Neuronal stem cell (in vitro differentiated cells): ENCODE measurements around the gene LRP1.

Source experiments
- DNase-seq: peaks from one replicate; pipeline ENCODE4 v3.0.0-alpha.2; 2013; ENCODE audit warnings: low spot score
- H2AFZ ChIP-seq: one replicate; pipeline ENCODE4 v1.6.1; 2013; ENCODE audit warnings: mild to moderate bottlenecking, low read length, inconsistent platforms
- H2AK5ac ChIP-seq: 2 replicates; pipeline ENCODE4 v1.6.1; 2013; ENCODE audit warnings: low read depth, mild to moderate bottlenecking, inconsistent platforms, low read length, moderate library complexity, mixed read lengths
- H2BK120ac ChIP-seq: 2 replicates; pipeline ENCODE4 v1.6.1; 2013; ENCODE audit warnings: low read depth, mild to moderate bottlenecking, inconsistent platforms, low read length, moderate library complexity, mixed read lengths
- H2BK12ac ChIP-seq: one replicate; pipeline ENCODE4 v1.6.1; 2013; ENCODE audit warnings: low read length, inconsistent platforms
- H2BK15ac ChIP-seq: 2 replicates; pipeline ENCODE4 v1.6.1; 2013; ENCODE audit warnings: mild to moderate bottlenecking, low read length, inconsistent platforms, mixed read lengths
- H2BK5ac ChIP-seq: one replicate; pipeline ENCODE4 v1.6.1; 2013; ENCODE audit warnings: inconsistent platforms, mild to moderate bottlenecking, low read length, moderate library complexity
- H3K14ac ChIP-seq: one replicate; pipeline ENCODE4 v1.6.1; 2013; ENCODE audit warnings: low read length, inconsistent platforms
- H3K18ac ChIP-seq: 2 replicates; pipeline ENCODE4 v1.6.1; 2013; ENCODE audit warnings: low read length, inconsistent platforms
- H3K23ac ChIP-seq: 2 replicates; pipeline ENCODE4 v1.6.1; 2013; ENCODE audit warnings: low read depth, mild to moderate bottlenecking, mixed read lengths, low read length, inconsistent platforms; ENCODE audit not compliant: poor library complexity
- H3K27ac ChIP-seq: replicated peaks from 3 replicates; pipeline ENCODE4 v1.5.1; 2013; ENCODE audit warnings: low read length, inconsistent platforms
- H3K27me3 ChIP-seq, 3 experiments: 2 replicates each; pipeline ENCODE4 v1.6.1; 2013; ENCODE audit warnings: low read length in 3 of 3, mild to moderate bottlenecking in 2 of 3, inconsistent platforms in 1 of 3, low read depth in 1 of 3, mixed read lengths in 1 of 3, moderate library complexity in 1 of 3; ENCODE audit not compliant: control insufficient read depth in 3 of 3, insufficient read depth in 3 of 3
- H3K36me3 ChIP-seq, 2 donors: replicated peaks in 1 of 2; 2 replicates each; pipeline ENCODE4 v1.6.1; 2013; ENCODE audit warnings: low read length in 2 of 2; ENCODE audit not compliant: control insufficient read depth in 2 of 2, insufficient read depth in 2 of 2
- H3K4ac ChIP-seq: 2 replicates; pipeline ENCODE4 v1.6.1; 2013; ENCODE audit warnings: inconsistent platforms, mild to moderate bottlenecking, low read length, moderate library complexity
- H3K4me1 ChIP-seq, 2 donors: 1 replicate in 1 of 2; 2 replicates in 1 of 2; pipeline ENCODE4 v1.6.1; 2013; ENCODE audit warnings: low read length in 2 of 2, low read depth in 1 of 2; ENCODE audit not compliant: control insufficient read depth in 2 of 2, insufficient read depth in 1 of 2
- H3K4me2 ChIP-seq: one replicate; pipeline ENCODE4 v1.6.1; 2013; ENCODE audit warnings: mild to moderate bottlenecking, low read length, inconsistent platforms; ENCODE audit not compliant: insufficient read depth, poor library complexity, severe bottlenecking
- H3K4me3 ChIP-seq, 2 donors: 2 replicates each; pipeline ENCODE4 v1.5.1; 2013; ENCODE audit warnings: low read length in 2 of 2, mild to moderate bottlenecking in 2 of 2, inconsistent platforms in 1 of 2, moderate library complexity in 1 of 2
- H3K79me1 ChIP-seq: one replicate; pipeline ENCODE4 v1.6.1; 2013; ENCODE audit warnings: low read depth, mild to moderate bottlenecking, inconsistent platforms, low read length, moderate library complexity
- H3K9ac ChIP-seq: one replicate; pipeline ENCODE4 v1.6.1; 2013; ENCODE audit warnings: mild to moderate bottlenecking, low read depth, low read length, inconsistent platforms; ENCODE audit not compliant: poor library complexity
- H3K9me3 ChIP-seq, 2 donors: replicated peaks in 1 of 2; 2 replicates each; pipeline versions ENCODE3 to v1.6.1; 2013; ENCODE audit warnings: low read length in 2 of 2, mild to moderate bottlenecking in 2 of 2, inconsistent platforms in 1 of 2, low read depth in 1 of 2, mixed read lengths in 1 of 2, moderate library complexity in 1 of 2; ENCODE audit not compliant: control insufficient read depth in 2 of 2, insufficient read depth in 1 of 2
- H4K8ac ChIP-seq: one replicate; pipeline ENCODE4 v1.6.1; 2013; ENCODE audit warnings: low read depth, mild to moderate bottlenecking, inconsistent platforms, low read length, moderate library complexity
- H4K91ac ChIP-seq: one replicate; pipeline ENCODE4 v1.6.1; 2013; ENCODE audit warnings: low read length, low read depth, mild to moderate bottlenecking, inconsistent platforms; ENCODE audit not compliant: poor library complexity
- WGBS, 2 donors: extraction: QIAGEN DNeasy Blood & Tissue Kit; methylation state at CpG; one replicate each; pipeline ENCODE4 v1.1.7; 2013; ENCODE audit warnings: missing lambda C conversion rate in 2 of 2, mixed read lengths in 1 of 2; ENCODE audit not compliant: insufficient read length in 2 of 2, insufficient replicate concordance in 1 of 2; ENCODE audit errors: extremely low coverage in 2 of 2; 5-methylcytosine and 5-hydroxymethylcytosine counted together

LRP1 gene

GRCh38 chr12:57180321-57180989, 52.2 kb downstream of the LRP1 start:
- no peak overlapping the region for H2BK15ac ChIP-seq

GRCh38 chr12:57181072-57181471, 52.8 kb downstream of the LRP1 start:
- Histone ChIP-seq H4K91ac (no peak overlapping the region), H3K14ac (no peak overlapping the region), H2AK5ac (no peak overlapping the region), H3K18ac (no peak overlapping the region), H3K4me3 (no peak overlapping the region), H3K27me3 (no peaks in the 10 kb centered on the region), H3K4ac (no peak overlapping the region), H2BK5ac (no peak overlapping the region), H3K4me1 (no peaks in the 10 kb centered on the region), H2AFZ (no peak overlapping the region), H2BK120ac (no peak overlapping the region), H3K9me3 (no peaks in the 10 kb centered on the region), H3K23ac (no peak overlapping the region), H2BK12ac (peak overlapping the region; percentile 64), H4K8ac (no peak overlapping the region), H3K9ac (peak overlapping the region; percentile 79), H3K4me2 (no peak overlapping the region), H3K36me3 (peaks cover 69 to 96% of the 10 kb centered on the region in 2 donors), H3K27ac (no peak overlapping the region), H2BK15ac (no peak overlapping the region), H3K79me1 (peaks cover 14% of the 10 kb centered on the region)
- DNase-seq, result no peak
- WGBS, 2 donors, result no CpG with 5 or more reads among the region's 9 CpGs

More at GRCh38 chr12:57180321-57180989, 52.2 kb downstream of the LRP1 start:
- H3K14ac ChIP-seq, result no peak overlapping the region
- H2BK5ac ChIP-seq, result no peak overlapping the region
- no peak overlapping the region for H3K4ac ChIP-seq
- no peak overlapping the region for H2AFZ ChIP-seq
- H2BK12ac ChIP-seq, result no peak overlapping the region
- no peak overlapping the region for H3K9ac ChIP-seq
- peaks cover 68 to 96% of the 10 kb centered on the region in 2 donors for H3K36me3 ChIP-seq
- no peak overlapping the region for H4K91ac ChIP-seq
- no peak for DNase-seq
- H2BK120ac ChIP-seq, result no peak overlapping the region
- no peaks in the 10 kb centered on the region for H3K4me1 ChIP-seq
- peak overlapping the region; percentile 78 for H3K23ac ChIP-seq
- H4K8ac ChIP-seq, result no peak overlapping the region
- no peak overlapping the region for H3K4me3 ChIP-seq
- peaks cover 14% of the 10 kb centered on the region for H3K79me1 ChIP-seq
- no peaks in the 10 kb centered on the region for H3K9me3 ChIP-seq
- no CpG with 5 or more reads among the region's 20 CpGs for WGBS, 2 donors
- H3K27me3 ChIP-seq, result no peaks in the 10 kb centered on the region
- no peak overlapping the region for H3K4me2 ChIP-seq
- H2AK5ac ChIP-seq, result no peak overlapping the region
- no peak overlapping the region for H3K18ac ChIP-seq
- no peak overlapping the region for H3K27ac ChIP-seq

- Histone ChIP-seq H2BK15ac (no peak overlapping the region), H3K79me1 (peaks cover 14% of the 10 kb centered on the region), H3K4ac (no peak overlapping the region), H3K18ac (no peak overlapping the region), H3K4me2 (no peak overlapping the region), H3K9ac (no peak overlapping the region), H3K9me3 (no peaks in the 10 kb centered on the region), H3K4me3 (no peak overlapping the region), H2AK5ac (no peak overlapping the region), H3K27ac (no peak overlapping the region), H4K91ac (no peak overlapping the region), H3K36me3 (peaks cover 71 to 96% of the 10 kb centered on the region in 2 donors), H2BK12ac (no peak overlapping the region), H2BK120ac (no peak overlapping the region), H3K4me1 (no peaks in the 10 kb centered on the region), H3K14ac (no peak overlapping the region), H4K8ac (no peak overlapping the region), H3K23ac (no peak overlapping the region), H3K27me3 (no peaks in the 10 kb centered on the region), H2BK5ac (no peak overlapping the region), H2AFZ (no peak overlapping the region)
- DNase-seq, result no peak
- no CpG with 5 or more reads among the region's 5 CpGs for WGBS, 2 donors
Observed at GRCh38 chr12:57181561-57182155, 53.4 kb downstream of the LRP1 start.

- peak; percentile 63 for DNase-seq
- no peak overlapping the region for H2AFZ ChIP-seq
- H2BK5ac ChIP-seq, result no peak overlapping the region
- no peak overlapping the region for H3K4ac ChIP-seq
- WGBS, 2 donors, result no CpG with 5 or more reads among the region's 13 CpGs
- no peak overlapping the region for H3K27ac ChIP-seq
- no peak overlapping the region for H2AK5ac ChIP-seq
- H4K8ac ChIP-seq, result no peak overlapping the region
- no peak overlapping the region for H3K4me2 ChIP-seq
- H3K27me3 ChIP-seq, result no peaks in the 10 kb centered on the region
- H3K9me3 ChIP-seq, result no peaks in the 10 kb centered on the region
- H4K91ac ChIP-seq, result no peak overlapping the region
- no peak overlapping the region for H2BK12ac ChIP-seq
- H2BK120ac ChIP-seq, result no peak overlapping the region
- peak overlapping the region; percentile 55 for H3K9ac ChIP-seq
- no peak overlapping the region for H3K14ac ChIP-seq
- H3K18ac ChIP-seq, result no peak overlapping the region
- no peak overlapping the region for H3K23ac ChIP-seq
- H3K4me3 ChIP-seq, result no peak overlapping the region
- H2BK15ac ChIP-seq, result no peak overlapping the region
- peaks cover 75 to 96% of the 10 kb centered on the region in 2 donors for H3K36me3 ChIP-seq
- H3K4me1 ChIP-seq, result no peaks in the 10 kb centered on the region
- H3K79me1 ChIP-seq, result peaks cover 14% of the 10 kb centered on the region
Observed at GRCh38 chr12:57182918-57183575, 54.8 kb downstream of the LRP1 start.
